K562 (cell line): ENCODE measurements around the gene SLC25A26.

Experiments used
- ELF1 ChIP-seq: fragments of 200-800 bp; sonication (Bioruptor generic); IDR thresholded peaks from 2 replicates; pipeline ENCODE4 v1.6.1; 2016; ENCODE audit warnings: missing genetic modification characterization, missing compliant biosample characterization
- NFE2L1 ChIP-seq: fragments of 450-650 bp; IDR thresholded peaks from 2 replicates; pipeline ENCODE4 v1.6.1; 2016; ENCODE audit warnings: missing genetic modification characterization, low read depth, mild to moderate bottlenecking, missing compliant biosample characterization, moderate library complexity, borderline replicate concordance
- PTRF ChIP-seq: fragments of 450-650 bp; IDR thresholded peaks from 2 replicates; pipeline ENCODE4 v1.6.1; 2016; ENCODE audit warnings: mild to moderate bottlenecking, missing genetic modification characterization, missing compliant biosample characterization

DNA sequence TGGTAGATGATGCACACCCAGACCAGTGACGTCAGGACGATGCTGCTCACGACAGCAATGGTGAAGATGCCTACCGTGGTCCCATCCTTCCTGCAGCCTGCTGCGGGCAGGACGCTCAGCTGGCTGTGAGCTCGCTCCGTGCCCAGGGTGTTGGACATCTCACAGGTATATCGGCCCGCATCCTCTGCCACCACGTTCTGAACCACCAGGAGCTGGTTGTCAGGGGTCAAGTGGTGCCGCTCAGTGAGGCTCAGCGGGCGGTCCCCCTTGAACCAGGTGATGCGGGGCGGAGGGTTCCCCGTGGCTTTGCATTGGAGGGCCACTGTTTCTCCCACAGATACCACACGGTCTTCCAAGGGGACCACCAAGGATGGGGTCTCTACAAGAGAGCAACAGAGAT is 162.2 kb downstream of the SLC25A26 start:
- TF ChIP-seq ELF1 (tag) (no peak), NFE2L1 (tag) (no peak), PTRF (tag) (no peak)
